HEK293 (cell line): Measurements from ENCODE around the gene MT2A.

Experiments
- ZNF2 ChIP-seq: fragments of 450-650 bp; formaldehyde crosslinking; IDR thresholded peaks from 2 replicates; pipeline ENCODE4 v1.5.1; 2016; ENCODE audit warnings: missing biosample characterization, missing genetic modification characterization
- ZNF423 ChIP-seq: fragments of 450-650 bp; formaldehyde crosslinking; IDR thresholded peaks from 2 replicates; pipeline ENCODE4 v1.5.1; 2016; ENCODE audit warnings: missing biosample characterization, missing genetic modification characterization
- ZNF529 ChIP-seq: fragments of 450-650 bp; formaldehyde crosslinking; IDR thresholded peaks from 2 replicates; pipeline ENCODE4 v1.5.1; 2017; ENCODE audit warnings: missing genetic modification characterization, missing biosample characterization; ENCODE audit not compliant: insufficient replicate concordance
- TF ChIP-seq, protein P1 (sequence below): fragments of 450-650 bp; formaldehyde crosslinking; IDR thresholded peaks from 2 replicates; pipeline ENCODE4 v1.5.1; 2016; ENCODE audit warnings: missing biosample characterization, missing genetic modification characterization

DNA sequence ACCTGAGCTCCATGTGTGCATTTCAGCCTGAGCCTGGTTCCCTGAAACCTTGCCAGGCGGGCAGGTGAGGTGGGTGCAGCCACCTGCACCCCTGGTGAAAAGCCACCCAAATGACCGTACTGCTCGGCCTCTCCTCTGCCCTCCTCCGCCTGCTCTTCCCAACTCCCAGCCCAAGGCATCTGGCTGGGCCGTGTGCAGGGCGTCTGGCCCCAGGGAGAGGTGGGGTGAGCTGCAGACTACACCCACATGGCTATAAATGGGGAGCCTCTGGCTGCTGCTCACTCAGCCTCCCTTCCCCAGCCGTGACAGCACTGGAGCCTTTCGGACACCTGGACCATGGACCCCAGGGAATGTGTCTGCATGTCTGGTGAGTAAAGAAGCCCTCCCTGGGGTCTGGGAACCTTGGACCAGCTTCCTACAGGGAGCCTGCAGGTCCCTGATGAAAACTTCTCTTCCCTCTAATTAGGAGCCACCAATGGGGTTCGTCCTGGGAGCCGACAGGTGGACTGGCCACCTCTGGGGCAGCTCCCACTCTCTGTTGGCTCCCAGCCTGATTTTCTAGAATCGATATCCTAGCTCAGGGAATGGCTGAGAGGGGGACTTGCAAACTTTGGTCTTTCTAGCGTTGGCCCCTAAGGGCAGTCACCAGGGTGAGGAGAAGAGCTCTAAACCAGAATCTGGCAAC lies 43.4 kb upstream of the MT2A start, which contains the start of gene MT4:
- no peak for TF ChIP-seq ZNF2
- no peak for TF ChIP-seq ZNF423
- TF ChIP-seq, protein P1, sequence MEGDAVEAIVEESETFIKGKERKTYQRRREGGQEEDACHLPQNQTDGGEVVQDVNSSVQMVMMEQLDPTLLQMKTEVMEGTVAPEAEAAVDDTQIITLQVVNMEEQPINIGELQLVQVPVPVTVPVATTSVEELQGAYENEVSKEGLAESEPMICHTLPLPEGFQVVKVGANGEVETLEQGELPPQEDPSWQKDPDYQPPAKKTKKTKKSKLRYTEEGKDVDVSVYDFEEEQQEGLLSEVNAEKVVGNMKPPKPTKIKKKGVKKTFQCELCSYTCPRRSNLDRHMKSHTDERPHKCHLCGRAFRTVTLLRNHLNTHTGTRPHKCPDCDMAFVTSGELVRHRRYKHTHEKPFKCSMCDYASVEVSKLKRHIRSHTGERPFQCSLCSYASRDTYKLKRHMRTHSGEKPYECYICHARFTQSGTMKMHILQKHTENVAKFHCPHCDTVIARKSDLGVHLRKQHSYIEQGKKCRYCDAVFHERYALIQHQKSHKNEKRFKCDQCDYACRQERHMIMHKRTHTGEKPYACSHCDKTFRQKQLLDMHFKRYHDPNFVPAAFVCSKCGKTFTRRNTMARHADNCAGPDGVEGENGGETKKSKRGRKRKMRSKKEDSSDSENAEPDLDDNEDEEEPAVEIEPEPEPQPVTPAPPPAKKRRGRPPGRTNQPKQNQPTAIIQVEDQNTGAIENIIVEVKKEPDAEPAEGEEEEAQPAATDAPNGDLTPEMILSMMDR (tag by site-specific recombination) = no peak
- no peak for TF ChIP-seq ZNF529
